Epithelial cell of esophagus (primary cell): ENCODE measurements around the gene GEMIN8.
A peak's percentile ranks its signal among the peaks of the same experiment; 100 is the strongest.

Experiments
- DNase-seq: peaks from one replicate; pipeline ENCODE4 v3.0.0; 2010; ENCODE audit warnings: low read depth
- H3K4me3 ChIP-seq: 2 replicates; pipeline ENCODE4 v1.5.1; 2011; ENCODE audit warnings: mild to moderate bottlenecking, low read length, control low read depth
- TF ChIP-seq, protein P1 (sequence below): IDR thresholded peaks from 2 replicates; pipeline ENCODE4 v1.5.1; 2011; ENCODE audit warnings: low read depth, mild to moderate bottlenecking, low read length, control low read depth, inconsistent platforms; ENCODE audit not compliant: insufficient read depth; ENCODE audit errors: missing control alignments

The GEMIN8 gene

DNA sequence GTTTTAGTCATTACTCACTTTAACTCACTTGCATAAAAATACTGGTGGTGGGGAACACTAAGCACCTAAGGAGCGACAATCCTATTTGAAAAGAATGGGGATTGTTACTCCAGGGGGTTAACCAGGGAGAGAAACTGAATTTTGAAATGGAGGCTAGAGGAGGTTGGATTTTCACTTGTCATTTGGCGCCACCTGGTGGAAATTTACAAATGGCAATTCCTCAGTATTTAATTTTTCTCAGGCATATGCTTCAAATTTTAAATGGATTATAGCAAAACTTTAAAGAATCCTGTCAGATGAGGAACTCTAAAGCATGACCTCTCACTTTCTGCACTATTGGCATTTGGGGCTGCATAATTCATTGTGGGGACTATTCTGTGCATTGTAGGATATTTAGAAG, 2.7 kb upstream of the GEMIN8 start:
- TF ChIP-seq, protein P1, sequence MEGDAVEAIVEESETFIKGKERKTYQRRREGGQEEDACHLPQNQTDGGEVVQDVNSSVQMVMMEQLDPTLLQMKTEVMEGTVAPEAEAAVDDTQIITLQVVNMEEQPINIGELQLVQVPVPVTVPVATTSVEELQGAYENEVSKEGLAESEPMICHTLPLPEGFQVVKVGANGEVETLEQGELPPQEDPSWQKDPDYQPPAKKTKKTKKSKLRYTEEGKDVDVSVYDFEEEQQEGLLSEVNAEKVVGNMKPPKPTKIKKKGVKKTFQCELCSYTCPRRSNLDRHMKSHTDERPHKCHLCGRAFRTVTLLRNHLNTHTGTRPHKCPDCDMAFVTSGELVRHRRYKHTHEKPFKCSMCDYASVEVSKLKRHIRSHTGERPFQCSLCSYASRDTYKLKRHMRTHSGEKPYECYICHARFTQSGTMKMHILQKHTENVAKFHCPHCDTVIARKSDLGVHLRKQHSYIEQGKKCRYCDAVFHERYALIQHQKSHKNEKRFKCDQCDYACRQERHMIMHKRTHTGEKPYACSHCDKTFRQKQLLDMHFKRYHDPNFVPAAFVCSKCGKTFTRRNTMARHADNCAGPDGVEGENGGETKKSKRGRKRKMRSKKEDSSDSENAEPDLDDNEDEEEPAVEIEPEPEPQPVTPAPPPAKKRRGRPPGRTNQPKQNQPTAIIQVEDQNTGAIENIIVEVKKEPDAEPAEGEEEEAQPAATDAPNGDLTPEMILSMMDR, result peak; percentile 47
- DNase-seq, result peak; percentile 51
- no peak overlapping the region for H3K4me3 ChIP-seq

DNA sequence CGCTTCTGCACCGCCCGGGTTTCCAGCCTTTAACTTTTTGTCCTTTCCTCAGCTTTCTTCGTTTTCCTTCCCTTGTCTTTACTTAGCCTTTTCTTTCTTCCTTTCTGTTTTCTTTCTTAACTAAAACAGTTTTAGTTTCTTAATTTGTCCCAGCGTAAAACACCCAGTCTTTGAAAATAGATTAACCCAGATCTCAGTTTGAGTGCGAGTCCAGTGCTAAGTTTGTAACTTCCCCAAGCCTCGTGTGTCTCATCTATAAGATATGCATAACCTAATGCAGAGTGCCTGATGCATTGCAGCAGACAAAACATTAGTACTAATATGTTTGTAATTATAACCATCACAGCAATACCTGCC, 460 bp upstream of the GEMIN8 start:
- DNase-seq, result peak; percentile 54
- peak overlapping the region; percentile 63 for H3K4me3 ChIP-seq
- TF ChIP-seq, protein P1, result no peak

DNA sequence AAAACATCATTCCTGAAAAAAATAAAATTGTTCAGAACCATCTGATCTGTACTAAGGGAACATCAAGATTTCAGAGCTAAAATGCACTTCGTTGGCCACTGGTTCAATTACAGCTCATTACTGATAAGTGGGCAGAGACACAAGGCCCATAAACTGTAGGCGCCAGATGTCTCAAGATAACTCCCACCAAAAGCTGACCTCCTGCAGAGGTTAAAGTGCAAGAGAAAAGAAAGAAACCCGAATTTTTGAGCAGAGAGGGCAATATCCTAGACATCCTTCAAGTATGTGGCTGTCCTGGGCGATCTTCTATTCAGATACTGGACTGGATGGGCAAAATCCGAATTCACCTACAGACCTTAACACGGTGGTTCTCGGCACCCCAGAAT, 660 bp downstream of the GEMIN8 start:
- DNase-seq, result no peak
- TF ChIP-seq, protein P1, result no peak
- peak overlapping the region; percentile 63 for H3K4me3 ChIP-seq

DNA sequence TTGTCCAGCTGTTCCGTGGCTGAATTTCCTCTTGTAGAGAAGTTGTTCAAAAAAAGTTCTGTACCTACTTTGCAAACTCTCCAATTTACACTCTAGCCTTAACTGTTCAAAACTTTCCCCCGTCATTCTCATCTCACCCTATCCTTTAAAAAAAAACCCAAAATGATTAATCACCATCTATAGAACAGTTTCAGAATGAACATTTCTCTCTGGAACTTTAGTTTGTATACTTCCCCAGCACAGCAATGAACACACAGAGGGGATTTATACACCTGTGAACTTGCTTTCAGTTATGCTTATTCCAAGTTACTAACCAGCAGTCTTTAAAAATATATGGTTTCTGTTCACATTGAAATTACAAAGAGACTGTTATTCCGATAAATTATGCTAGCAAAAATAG, 1.2 kb downstream of the GEMIN8 start:
- DNase-seq, result no peak
- TF ChIP-seq, protein P1, result no peak
- H3K4me3 ChIP-seq, result peak overlapping the region; percentile 63

DNA sequence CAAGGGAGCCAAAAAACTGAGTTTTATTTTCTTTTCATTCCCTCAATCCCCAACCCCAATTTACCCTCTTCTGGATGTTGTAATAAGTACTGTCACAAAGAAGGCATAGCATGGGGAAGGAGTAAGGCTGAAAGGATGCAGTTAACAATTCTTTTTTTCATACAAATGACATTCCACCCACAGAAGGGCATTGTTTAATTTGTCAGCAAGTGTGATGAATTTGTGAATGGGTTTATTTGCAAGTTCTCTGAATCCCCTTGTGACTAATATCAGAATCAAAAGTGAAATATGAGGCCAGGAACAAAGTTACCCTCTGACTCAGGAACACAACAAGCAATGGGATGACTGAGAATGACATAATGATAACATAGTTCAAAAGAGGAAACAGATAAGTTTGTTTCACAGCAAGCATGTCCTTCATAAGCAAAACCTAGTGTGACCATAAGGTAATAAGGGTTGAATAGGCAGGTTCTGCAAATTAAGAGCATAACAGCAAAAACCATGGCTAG, 2.1 kb downstream of the GEMIN8 start:
- no peak overlapping the region for H3K4me3 ChIP-seq
- peak; percentile 87 for DNase-seq
- TF ChIP-seq, protein P1, result no peak

DNA sequence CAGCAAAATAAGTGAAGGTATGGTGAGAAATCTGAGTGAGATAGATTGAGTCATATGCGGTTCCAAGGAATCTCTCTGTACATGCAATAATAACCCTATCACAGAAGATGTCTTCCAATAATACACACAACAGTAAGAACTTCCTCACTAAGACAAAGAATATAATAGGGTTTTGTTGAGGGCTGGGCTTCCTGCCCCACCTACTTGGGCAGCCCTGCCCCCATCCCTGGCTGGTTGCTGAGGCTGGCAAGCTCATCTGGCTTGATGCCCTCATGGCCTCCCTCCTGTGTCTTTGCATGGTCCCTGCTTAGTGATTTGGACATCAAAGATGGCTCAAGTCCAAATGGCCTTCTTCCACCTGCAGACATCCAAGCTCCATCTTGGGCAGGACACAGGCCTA, 2.7 kb downstream of the GEMIN8 start:
- DNase-seq, result peak; percentile 51
- TF ChIP-seq, protein P1, result no peak
- H3K4me3 ChIP-seq, result no peak overlapping the region

DNA sequence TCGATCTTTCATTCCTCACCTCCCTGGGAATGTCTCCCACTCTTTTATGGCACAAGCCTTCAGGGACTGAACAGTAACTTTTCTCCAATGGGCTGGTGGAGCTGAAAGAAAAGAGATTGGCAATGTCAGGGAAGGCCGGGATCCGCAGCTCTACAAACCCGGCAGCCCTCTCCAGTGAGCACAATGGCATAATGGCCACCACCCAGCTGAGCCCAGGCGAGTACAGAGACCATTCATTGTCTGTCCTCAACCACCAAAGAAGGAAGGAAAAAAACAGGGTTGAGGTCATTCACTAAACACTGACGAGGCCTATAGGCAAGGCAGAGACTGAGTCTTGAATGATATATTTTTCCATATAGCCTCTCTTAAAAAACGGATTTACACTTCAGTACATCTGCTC, 3.6 kb downstream of the GEMIN8 start:
- TF ChIP-seq, protein P1, result no peak
- no peak for DNase-seq
- no peak overlapping the region for H3K4me3 ChIP-seq
